CD4-positive, CD25-positive, alpha-beta regulatory T cell (primary cell): ENCODE measurements around the gene ZNF283. TPM values are rescaled to one million over a fixed set of nuclear protein-coding genes. Genes with fewer than 3 reads are reported as not detected.
A peak's percentile ranks its signal among the peaks of the same experiment; 100 is the strongest.
"Not testable (repeated sequence)": the region's sequence is repeated elsewhere in the genome, so short reads cannot be mapped to it uniquely, and the experiment has no call there.

Experiments used
- ATAC-seq, 2 donors: fragments of 150-1000 bp; cut with Tn5 transposase; one replicate each; pipeline ENCODE4 v1.10.0; 2021; ENCODE audit warnings: low read depth in 2 of 2, moderate number of reproducible peaks in 2 of 2, moderate library complexity in 1 of 2
- DNase-seq, 3 donors: peaks; one replicate each; pipeline versions ENCODE4 v3.0.0 to v3.0.0-alpha.2; 2012 to 2022; ENCODE audit warnings: mixed read lengths in 1 of 3
- H3K27ac ChIP-seq: one replicate; pipeline ENCODE4 v1.7.0; 2013; ENCODE audit warnings: mild to moderate bottlenecking, low read length; ENCODE audit not compliant: insufficient read depth, poor library complexity, severe bottlenecking
- H3K27me3 ChIP-seq: one replicate; pipeline ENCODE4 v1.7.0; 2013; ENCODE audit warnings: low read length; ENCODE audit not compliant: control insufficient read depth, insufficient read depth
- H3K36me3 ChIP-seq: one replicate; pipeline ENCODE4 v1.7.0; 2013; ENCODE audit warnings: mild to moderate bottlenecking, low read length, moderate library complexity; ENCODE audit not compliant: control insufficient read depth, insufficient read depth
- H3K4me1 ChIP-seq: 2 replicates; pipeline ENCODE4 v1.7.0; 2013; ENCODE audit warnings: mild to moderate bottlenecking, low read length; ENCODE audit not compliant: insufficient read depth, control insufficient read depth, poor library complexity, severe bottlenecking
- H3K4me3 ChIP-seq: one replicate; pipeline ENCODE4 v1.7.0; 2013; ENCODE audit warnings: low read depth, mild to moderate bottlenecking, low read length, moderate library complexity
- H3K9me3 ChIP-seq, 2 experiments: 1 replicate in 1 of 2; 2 replicates in 1 of 2; pipeline ENCODE4 v1.7.0; 2013; ENCODE audit warnings: low read length in 2 of 2, mild to moderate bottlenecking in 1 of 2, moderate library complexity in 1 of 2; ENCODE audit not compliant: control insufficient read depth in 2 of 2
- H3K27ac Mint-ChIP-seq, 3 donors: one replicate each; pipeline ENCODE4 v1.8.0; 2020 to 2022; ENCODE audit warnings: mild to moderate bottlenecking in 3 of 3, mixed read lengths in 3 of 3, moderate library complexity in 2 of 3
- H3K27me3 Mint-ChIP-seq: one replicate; pipeline ENCODE4 v1.8.0; 2022; ENCODE audit warnings: mild to moderate bottlenecking, mixed read lengths
- H3K36me3 Mint-ChIP-seq: one replicate; pipeline ENCODE4 v1.8.0; 2020; ENCODE audit warnings: mixed read lengths
- H3K4me1 Mint-ChIP-seq, 4 donors: one replicate each; pipeline ENCODE4 v1.8.0; 2020 to 2022; ENCODE audit warnings: mixed read lengths in 4 of 4, mild to moderate bottlenecking in 1 of 4
- H3K4me3 Mint-ChIP-seq, 4 donors: one replicate each; pipeline ENCODE4 v1.8.0; 2020 to 2022; ENCODE audit warnings: mild to moderate bottlenecking in 4 of 4, mixed read lengths in 4 of 4, moderate library complexity in 3 of 4
- H3K9me3 Mint-ChIP-seq, 7 donors: one replicate each; pipeline ENCODE4 v1.8.0; 2020 to 2022; ENCODE audit warnings: mixed read lengths in 7 of 7, mild to moderate bottlenecking in 3 of 7, moderate library complexity in 2 of 7
- polyA plus RNA-seq, 4 donors: library from polyadenylated mRNA; unstranded; fragments of 300-500 nt; fragmentation: Illumina TruSeq; gene quantifications; one replicate each; pipeline ENCODE4 v1.2.3, GENCODE V29; 2021
- total RNA-seq: library from RNA; stranded (reverse); gene quantifications from one replicate; pipeline ENCODE4 v1.2.3, GENCODE V29; 2022

The ZNF283 gene
- total and polyA plus RNA-seq, 5 donors from 2014 or later, result 1.4 to 6.0 (median 4.5) TPM

DNA sequence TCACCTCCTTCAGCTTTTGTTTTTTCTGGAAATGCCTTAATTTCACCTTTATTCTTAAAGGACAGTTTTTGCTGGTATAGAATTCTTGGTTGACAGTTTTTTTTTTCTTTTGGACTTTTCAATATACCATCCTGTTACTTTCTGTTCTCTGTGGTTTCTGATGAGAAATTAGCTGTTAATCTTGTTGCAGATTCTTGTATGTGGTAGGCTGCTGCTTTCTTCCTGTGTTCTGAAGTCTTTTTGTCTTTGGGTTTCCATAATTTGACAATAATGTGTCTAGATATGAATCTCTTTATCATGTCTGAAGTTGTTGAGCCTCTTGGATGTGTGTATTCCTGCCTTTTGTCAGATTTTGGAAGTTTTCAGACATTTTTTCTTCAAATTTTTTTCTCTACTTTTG is 12.0 kb downstream of the ZNF283 start:
- H3K9me3 ChIP-seq, result peaks cover 83 to 86% of the 10 kb centered on the region in 2 experiments
- no peak overlapping the region for H3K4me3 ChIP-seq
- ATAC-seq (no peak), DNase-seq (no peak)
- H3K27me3 Mint-ChIP-seq, result no peaks in the 10 kb centered on the region
- no peak overlapping the region for H3K4me3 Mint-ChIP-seq
- peaks cover 63% of the 10 kb centered on the region for H3K36me3 Mint-ChIP-seq
- no peak overlapping the region for H3K27ac ChIP-seq
- H3K4me1 ChIP-seq, result no peaks in the 10 kb centered on the region
- H3K27me3 ChIP-seq, result no peaks in the 10 kb centered on the region
- H3K36me3 ChIP-seq, result peaks cover 91% of the 10 kb centered on the region
- peaks cover 5 to 66% (median 31%) of the 10 kb centered on the region in 7 donors for H3K9me3 Mint-ChIP-seq
- no peak overlapping the region for H3K27ac Mint-ChIP-seq
- H3K4me1 Mint-ChIP-seq, result no peaks in the 10 kb centered on the region

GRCh38 chr19:43842007-43842406 is 14.9 kb downstream of the ZNF283 start:
- H3K27me3 ChIP-seq, result no peaks in the 10 kb centered on the region
- no peaks in the 10 kb centered on the region for H3K4me1 Mint-ChIP-seq
- H3K4me3 Mint-ChIP-seq, result no peak overlapping the region
- peaks cover 87% of the 10 kb centered on the region for H3K36me3 ChIP-seq
- peaks cover 88% of the 10 kb centered on the region in 2 experiments for H3K9me3 ChIP-seq
- H3K27me3 Mint-ChIP-seq, result no peaks in the 10 kb centered on the region
- H3K4me1 ChIP-seq, result no peaks in the 10 kb centered on the region
- peaks cover 5 to 65% (median 40%) of the 10 kb centered on the region in 7 donors for H3K9me3 Mint-ChIP-seq
- H3K27ac Mint-ChIP-seq, result no peak overlapping the region
- ATAC-seq (no peak), DNase-seq (no peak)
- H3K4me3 ChIP-seq, result no peak overlapping the region
- H3K27ac ChIP-seq, result no peak overlapping the region
- H3K36me3 Mint-ChIP-seq, result peaks cover 58% of the 10 kb centered on the region

DNA sequence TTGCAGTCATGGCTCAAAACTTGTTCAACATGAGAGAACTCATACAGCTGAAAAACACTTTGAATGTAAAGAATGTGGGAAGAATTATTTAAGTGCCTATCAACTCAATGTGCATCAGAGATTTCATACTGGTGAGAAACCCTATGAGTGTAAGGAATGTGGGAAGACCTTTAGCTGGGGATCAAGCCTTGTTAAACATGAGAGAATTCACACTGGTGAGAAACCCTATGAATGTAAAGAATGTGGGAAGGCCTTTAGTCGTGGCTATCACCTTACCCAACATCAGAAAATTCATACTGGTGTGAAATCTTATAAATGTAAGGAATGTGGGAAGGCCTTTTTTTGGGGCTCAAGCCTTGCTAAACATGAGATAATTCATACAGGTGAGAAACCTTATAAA is 20.1 kb downstream of the ZNF283 start:
- Mint-ChIP-seq H3K36me3 (peaks cover 32% of the 10 kb centered on the region), H3K9me3 (peaks cover 0 to 64% (median 29%) of the 10 kb centered on the region in 7 donors), H3K27me3 (no peaks in the 10 kb centered on the region)

GRCh38 chr19:43847884-43848283 is 20.8 kb downstream of the ZNF283 start:
- Histone ChIP-seq H3K4me3 (peak overlapping the region; percentile 21), H3K27me3 (no peaks in the 10 kb centered on the region), H3K9me3 (peaks cover 90% of the 10 kb centered on the region in 2 experiments), H3K27ac (no peak overlapping the region), H3K36me3 (peaks cover 39% of the 10 kb centered on the region), H3K4me1 (no peaks in the 10 kb centered on the region)
- Mint-ChIP-seq H3K36me3 (peaks cover 35% of the 10 kb centered on the region), H3K4me1 (no peaks in the 10 kb centered on the region), H3K27ac (no peak overlapping the region), H3K27me3 (no peaks in the 10 kb centered on the region), H3K9me3 (peaks cover 0 to 71% (median 29%) of the 10 kb centered on the region in 7 donors), H3K4me3 (no peak overlapping the region)
- DNase-seq, result no peak
- ATAC-seq, result no peak

More for the DNA sequence above, 20.1 kb downstream of the ZNF283 start:
- ATAC-seq (no peak), DNase-seq (no peak)
- H3K4me3 ChIP-seq, result no peak overlapping the region
- H3K27ac Mint-ChIP-seq, result no peak overlapping the region
- H3K4me3 Mint-ChIP-seq, result no peak overlapping the region
- H3K9me3 ChIP-seq, result peaks cover 89 to 90% of the 10 kb centered on the region in 2 experiments
- H3K27ac ChIP-seq, result no peak overlapping the region
- no peaks in the 10 kb centered on the region for H3K27me3 ChIP-seq
- H3K4me1 Mint-ChIP-seq, result no peaks in the 10 kb centered on the region
- H3K36me3 ChIP-seq, result peaks cover 46% of the 10 kb centered on the region
- no peaks in the 10 kb centered on the region for H3K4me1 ChIP-seq

DNA sequence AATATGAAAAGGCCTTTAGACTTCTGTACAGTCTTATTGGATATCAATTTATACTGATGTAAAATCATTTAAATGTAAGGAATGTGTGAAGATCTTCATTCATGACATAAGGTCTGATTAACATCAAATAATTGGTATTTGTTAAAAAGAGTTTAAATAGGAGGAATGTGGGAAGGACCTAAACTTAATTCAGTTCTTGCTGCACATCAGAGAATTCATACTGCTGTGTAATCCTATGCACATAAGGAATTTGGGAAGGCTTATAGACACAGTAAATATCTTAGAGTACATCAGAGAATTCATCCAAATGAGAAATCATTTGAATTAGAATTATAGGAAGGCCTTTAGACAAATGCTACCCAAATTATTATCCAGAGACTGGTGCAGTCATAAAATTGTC is 21.7 kb downstream of the ZNF283 start:
- no peaks in the 10 kb centered on the region for H3K4me1 ChIP-seq
- Mint-ChIP-seq H3K4me1 (no peaks in the 10 kb centered on the region), H3K9me3 (peaks cover 0 to 67% (median 26%) of the 10 kb centered on the region in 7 donors), H3K27me3 (no peaks in the 10 kb centered on the region), H3K36me3 (peaks cover 35% of the 10 kb centered on the region), H3K27ac (no peak overlapping the region), H3K4me3 (no peak overlapping the region)
- H3K27me3 ChIP-seq, result no peaks in the 10 kb centered on the region
- no peak overlapping the region for H3K4me3 ChIP-seq
- no peak overlapping the region for H3K27ac ChIP-seq
- no peak for ATAC-seq
- peaks cover 84 to 89% of the 10 kb centered on the region in 2 experiments for H3K9me3 ChIP-seq
- DNase-seq, result no peak
- peaks cover 31% of the 10 kb centered on the region for H3K36me3 ChIP-seq

GRCh38 chr19:43858174-43858573 is 31.1 kb downstream of the ZNF283 start:
- no peak overlapping the region for H3K27ac ChIP-seq
- no peak for DNase-seq
- H3K27ac Mint-ChIP-seq, result no peak overlapping the region
- no peaks in the 10 kb centered on the region for H3K4me1 Mint-ChIP-seq
- peaks cover 0 to 62% (median 29%) of the 10 kb centered on the region in 7 donors for H3K9me3 Mint-ChIP-seq
- no peaks in the 10 kb centered on the region for H3K36me3 ChIP-seq
- H3K4me3 ChIP-seq, result no peak overlapping the region
- H3K9me3 ChIP-seq, result peaks cover 81 to 91% of the 10 kb centered on the region in 2 experiments
- no peaks in the 10 kb centered on the region for H3K27me3 Mint-ChIP-seq
- no peaks in the 10 kb centered on the region for H3K4me1 ChIP-seq
- H3K27me3 ChIP-seq, result no peaks in the 10 kb centered on the region
- H3K36me3 Mint-ChIP-seq, result peaks cover 13% of the 10 kb centered on the region
- no peak overlapping the region for H3K4me3 Mint-ChIP-seq
- no peak for ATAC-seq

DNA sequence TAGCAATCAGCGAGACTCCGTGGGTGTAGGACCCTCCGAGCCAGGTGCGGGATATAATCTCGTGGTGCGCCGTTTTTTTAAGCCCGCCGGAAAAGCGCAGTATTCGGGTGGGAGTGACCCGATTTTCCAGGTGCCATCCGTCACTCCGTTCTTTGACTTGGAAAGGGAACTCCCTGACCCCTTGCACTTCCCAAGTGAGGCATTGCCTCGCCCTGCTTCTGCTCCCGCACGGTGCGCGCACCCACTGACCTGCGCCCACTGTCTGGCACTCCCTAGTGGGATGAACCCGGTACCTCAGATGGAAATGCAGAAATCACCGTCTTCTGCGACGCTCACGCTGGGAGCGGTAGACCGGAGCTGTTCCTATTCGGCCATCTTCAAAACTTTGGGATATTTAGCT is 39.8 kb downstream of the ZNF283 start:
- not testable (repeated sequence) for H3K36me3 Mint-ChIP-seq, H3K4me3 Mint-ChIP-seq, H3K36me3 ChIP-seq, H3K4me1 Mint-ChIP-seq, ATAC-seq, H3K27me3 Mint-ChIP-seq, H3K27me3 ChIP-seq, H3K27ac ChIP-seq, H3K4me1 ChIP-seq, H3K4me3 ChIP-seq, H3K27ac Mint-ChIP-seq, DNase-seq
- H3K9me3 Mint-ChIP-seq, result peaks cover 0 to 53% (median 23%) of the 10 kb centered on the region in 7 donors
- H3K9me3 ChIP-seq, result peaks cover 62 to 66% of the 10 kb centered on the region in 2 experiments

- H3K27ac Mint-ChIP-seq, result no peak overlapping the region
- Histone ChIP-seq H3K27me3 (no peaks in the 10 kb centered on the region), H3K36me3 (no peaks in the 10 kb centered on the region), H3K4me1 (no peaks in the 10 kb centered on the region), H3K4me3 (no peak overlapping the region), H3K9me3 (peaks cover 82 to 84% of the 10 kb centered on the region in 2 experiments), H3K27ac (no peak overlapping the region)
- no peak overlapping the region for H3K4me3 Mint-ChIP-seq
- H3K4me1 Mint-ChIP-seq, result no peaks in the 10 kb centered on the region
- ATAC-seq (no peak), DNase-seq (no peak)
- peaks cover 0 to 64% (median 25%) of the 10 kb centered on the region in 7 donors for H3K9me3 Mint-ChIP-seq
- peaks cover 21% of the 10 kb centered on the region for H3K36me3 Mint-ChIP-seq
- no peaks in the 10 kb centered on the region for H3K27me3 Mint-ChIP-seq
Observed at GRCh38 chr19:43872547-43873336, 45.6 kb downstream of the ZNF283 start.
